ENCODE data around the gene SLC15A5.

GRCh38 chr12:16285586-16285985 lies 8.1 kb upstream of the SLC15A5 start:
- no peak for TF ChIP-seq EZH2phosphoT487 (IDR thresholded peaks at IDR 0.05; ENCODE audit: borderline replicate concordance, low read depth)
- no peak for TF ChIP-seq YY1 (IDR thresholded peaks at IDR 0.05; ENCODE audit: low read depth)
- TF ChIP-seq TEAD4 (IDR thresholded peaks at IDR 0.05; ENCODE audit: borderline replicate concordance, insufficient read depth): no peak
- TF ChIP-seq CTCF (IDR thresholded peaks at IDR 0.05): no peak
- TF ChIP-seq REST (IDR thresholded peaks at IDR 0.05; ENCODE audit: low read depth, low read length): no peak
